HS-27A (cell line): Measurements from ENCODE around the gene OR13A1.
"Not testable (repeated sequence)": the region's sequence is repeated elsewhere in the genome, so short reads cannot be mapped to it uniquely, and the experiment has no call there.

Experiments
- DNase-seq: peaks from one replicate; pipeline ENCODE4 v3.0.0-alpha.2; 2012; ENCODE audit warnings: low read depth, missing footprints

Gene OR13A1, protein sequence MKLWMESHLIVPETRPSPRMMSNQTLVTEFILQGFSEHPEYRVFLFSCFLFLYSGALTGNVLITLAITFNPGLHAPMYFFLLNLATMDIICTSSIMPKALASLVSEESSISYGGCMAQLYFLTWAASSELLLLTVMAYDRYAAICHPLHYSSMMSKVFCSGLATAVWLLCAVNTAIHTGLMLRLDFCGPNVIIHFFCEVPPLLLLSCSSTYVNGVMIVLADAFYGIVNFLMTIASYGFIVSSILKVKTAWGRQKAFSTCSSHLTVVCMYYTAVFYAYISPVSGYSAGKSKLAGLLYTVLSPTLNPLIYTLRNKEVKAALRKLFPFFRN

GRCh38 chr10:45315508-45315907 is at the start of gene OR13A1:
Gene OR13A1, minus strand, starts transcription at chr10:45315608. Its CDS starts 11,186 bp downstream, at chr10:45304422.
- DNase-seq = no peak

DNA sequence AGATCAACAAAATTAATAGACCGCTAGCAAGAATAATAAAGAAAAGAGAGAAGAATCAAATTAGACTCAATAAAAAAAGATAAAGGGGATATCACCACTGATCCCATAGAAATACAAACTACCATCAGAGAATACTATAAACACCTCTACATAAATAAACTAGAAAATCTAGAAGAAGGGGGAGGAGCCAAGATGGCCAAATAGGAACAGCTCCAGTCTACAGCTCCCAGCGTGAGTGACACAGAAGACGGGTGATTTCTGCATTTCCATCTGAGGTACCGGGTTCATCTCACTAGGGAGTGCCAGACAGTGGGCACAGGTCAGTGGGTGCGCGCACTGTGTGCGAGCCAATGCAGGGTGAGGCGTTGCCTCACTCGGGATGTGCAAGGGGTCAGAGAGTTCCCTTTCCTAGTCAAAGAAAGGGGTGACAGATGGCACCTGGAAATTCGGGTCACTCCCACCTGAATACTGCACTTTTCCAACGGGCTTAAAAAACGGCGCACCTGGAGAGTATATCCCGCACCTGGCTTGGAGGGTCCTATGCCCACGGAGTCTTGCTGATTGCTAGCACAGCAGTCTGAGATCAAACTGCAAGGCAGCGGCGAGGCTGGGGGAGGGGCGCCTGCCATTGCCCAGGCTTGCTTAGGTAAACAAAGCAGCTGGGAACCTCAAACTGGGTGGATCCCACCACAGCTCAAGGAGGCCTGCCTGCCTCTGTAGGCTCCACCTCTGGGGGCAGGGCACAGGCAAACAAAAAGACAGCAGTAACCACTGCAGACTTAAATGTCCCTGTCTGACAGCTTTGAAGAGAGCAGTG is 46.8 kb upstream of the OR13A1 start:
- not testable (repeated sequence) for DNase-seq

GRCh38 chr10:45358961-45359360 is 43.6 kb upstream of the OR13A1 start:
- DNase-seq = not testable (repeated sequence)

DNA sequence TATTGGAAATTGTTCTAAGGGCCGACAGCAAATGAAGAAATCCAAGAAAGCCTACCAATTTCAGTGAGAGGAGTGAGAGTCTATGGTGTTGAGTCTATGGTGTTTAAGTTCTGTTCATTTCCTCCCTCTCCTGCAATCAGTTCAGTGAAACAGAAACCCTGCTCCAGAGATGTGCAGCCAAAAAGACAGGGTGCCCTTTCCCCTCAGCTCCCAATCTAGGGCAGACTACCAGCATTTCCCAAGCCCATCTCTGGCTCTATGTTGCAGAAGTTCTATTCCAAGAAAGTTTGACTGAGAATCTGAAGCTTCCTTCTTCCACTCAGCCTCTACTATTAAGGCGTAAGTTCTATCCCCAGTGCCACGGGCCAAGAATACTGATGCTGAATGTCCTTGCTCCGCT is 40.1 kb upstream of the OR13A1 start:
- no peak for DNase-seq

DNA sequence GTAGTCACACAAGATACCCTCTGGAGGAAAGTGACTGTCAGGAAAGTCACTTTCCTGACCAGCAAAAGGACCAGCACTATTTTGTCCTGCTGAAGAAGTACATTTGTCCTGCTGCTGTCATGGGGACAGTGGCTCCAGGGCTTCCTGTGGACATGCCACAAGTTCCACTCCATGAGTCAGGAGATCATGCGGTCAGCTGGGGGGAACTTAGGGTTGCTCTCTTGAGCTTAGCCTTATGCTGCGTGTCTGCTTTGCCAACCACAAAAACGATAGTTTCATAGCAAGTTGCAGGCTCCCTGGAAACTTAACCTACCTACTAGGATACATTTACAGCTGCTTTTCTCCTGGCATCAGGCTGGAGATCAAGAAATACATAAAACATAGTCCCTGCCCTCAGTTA is 38.9 kb upstream of the OR13A1 start:
- DNase-seq = no peak

GRCh38 chr10:45353186-45353585 is 37.8 kb upstream of the OR13A1 start:
- no peak for DNase-seq

- DNase-seq = not testable (repeated sequence)
Measured at GRCh38 chr10:45348196-45348765, 32.9 kb upstream of the OR13A1 start.

- DNase-seq = not testable (repeated sequence)
Measured at GRCh38 chr10:45347464-45347863, 32.1 kb upstream of the OR13A1 start.

- not testable (repeated sequence) for DNase-seq
Measured at GRCh38 chr10:45346652-45347335, 31.4 kb upstream of the OR13A1 start.

GRCh38 chr10:45340420-45340819 is 25.0 kb upstream of the OR13A1 start:
- DNase-seq = not testable (repeated sequence)

DNA sequence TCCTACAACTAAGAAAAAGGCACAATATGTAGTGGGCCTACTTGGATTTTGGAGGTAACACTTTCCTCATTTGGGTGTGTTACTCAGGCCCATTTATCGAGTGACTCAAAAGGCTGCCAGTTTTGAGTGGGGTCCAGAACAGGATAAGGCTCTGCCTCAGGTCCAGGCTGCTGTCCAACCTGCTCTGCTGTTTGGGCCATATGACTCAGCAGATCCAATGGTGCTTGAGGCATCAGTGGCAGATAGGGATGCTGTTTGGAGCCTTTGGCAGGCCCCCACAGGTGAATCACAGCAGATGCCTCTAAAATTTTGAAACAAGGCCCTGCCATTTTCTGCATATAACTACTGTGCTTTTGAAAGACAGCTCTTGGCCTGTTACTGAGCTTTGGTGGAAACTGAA is 24.5 kb upstream of the OR13A1 start:
- DNase-seq = no peak

DNA sequence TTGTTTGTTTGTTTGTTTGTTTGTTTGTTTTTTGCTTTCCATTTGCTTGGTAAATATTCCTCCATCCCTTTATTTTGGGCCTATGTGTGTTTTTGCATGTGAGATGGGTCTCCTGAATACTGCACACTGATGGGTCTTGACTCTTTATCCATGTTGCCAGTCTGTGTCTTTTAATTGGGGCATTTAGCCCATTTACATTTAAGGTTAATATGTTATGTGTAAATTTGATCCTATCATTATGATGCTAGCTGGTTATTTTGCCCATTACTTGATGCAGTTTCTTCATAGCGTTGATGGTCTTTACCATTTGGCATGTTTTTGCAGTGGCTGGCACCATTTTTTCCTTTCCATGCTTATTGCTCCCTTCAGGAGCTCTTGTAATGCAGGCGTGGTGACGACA is 16.4 kb upstream of the OR13A1 start:
- not testable (repeated sequence) for DNase-seq

- DNase-seq = not testable (repeated sequence)
Measured at GRCh38 chr10:45326864-45327263, 11.5 kb upstream of the OR13A1 start.

DNA sequence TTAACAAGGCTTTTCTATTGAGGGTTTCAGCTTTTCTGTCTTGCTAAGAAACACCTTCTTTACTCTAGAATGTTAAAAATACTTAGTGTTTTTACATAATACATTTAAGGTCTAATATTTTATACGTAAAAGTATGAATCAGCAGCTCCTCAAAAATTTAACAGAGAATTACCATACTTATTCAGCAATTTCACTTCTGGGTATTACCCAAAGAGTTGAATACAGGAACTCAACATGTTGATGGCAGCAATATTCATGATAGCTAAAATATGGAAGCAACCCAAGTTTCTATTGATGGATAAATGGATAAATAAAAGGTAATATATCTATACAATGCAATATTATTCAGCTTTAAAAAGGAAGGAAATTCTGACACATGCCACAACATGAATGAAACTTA is 9.7 kb upstream of the OR13A1 start:
- DNase-seq = no peak

- DNase-seq = no peak
Measured at GRCh38 chr10:45319702-45320101, 4.3 kb upstream of the OR13A1 start.

DNA sequence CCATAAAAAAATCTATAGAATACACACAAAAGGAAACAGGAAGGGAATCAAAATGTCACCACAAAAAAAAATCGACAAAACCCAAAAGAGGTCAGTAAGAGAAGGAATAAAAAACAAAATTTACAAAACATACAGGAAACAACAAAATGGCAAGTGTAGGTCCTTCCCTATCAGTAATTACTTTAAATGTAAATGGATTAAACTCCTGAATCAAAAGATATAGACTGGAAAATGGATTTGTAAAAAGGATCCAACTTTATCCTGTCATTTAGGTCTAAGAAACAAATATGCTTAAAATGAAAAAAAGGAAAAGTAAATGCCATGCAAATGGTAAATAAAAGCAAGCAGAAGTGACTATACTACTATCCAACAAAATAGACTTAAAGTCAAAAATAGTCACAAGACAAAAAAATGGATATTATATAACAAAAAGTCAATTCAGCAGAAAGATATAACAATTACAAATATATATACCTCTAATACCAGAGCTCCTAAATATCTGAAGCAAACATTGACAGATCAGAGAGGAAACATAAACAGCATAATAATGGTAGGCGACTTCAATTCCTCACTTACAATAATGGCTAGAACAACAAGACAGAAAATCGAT is 2.0 kb downstream of the OR13A1 start:
- DNase-seq = no peak

DNA sequence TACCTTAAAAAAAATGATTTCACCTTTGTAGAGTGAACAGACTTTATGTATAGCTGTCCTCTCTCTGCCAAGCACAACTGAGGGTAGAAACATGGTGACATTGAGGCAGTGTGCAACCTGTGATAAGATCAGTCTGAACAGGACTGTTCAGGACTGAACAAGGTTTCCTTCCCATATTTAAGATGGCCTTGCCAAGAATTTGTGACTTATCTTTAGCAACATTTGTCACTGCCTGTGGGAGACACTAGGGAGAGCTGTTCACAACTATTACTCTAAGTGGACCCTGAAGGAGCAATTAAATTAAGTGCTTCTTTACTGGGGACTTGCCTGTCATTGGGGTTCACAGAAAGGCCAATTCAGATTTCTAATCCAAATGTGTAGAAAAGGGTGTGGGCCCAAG is 6.7 kb downstream of the OR13A1 start:
- no peak for DNase-seq

GRCh38 chr10:45302573-45302972 is 12.8 kb downstream of the OR13A1 start:
- DNase-seq = no peak

DNA sequence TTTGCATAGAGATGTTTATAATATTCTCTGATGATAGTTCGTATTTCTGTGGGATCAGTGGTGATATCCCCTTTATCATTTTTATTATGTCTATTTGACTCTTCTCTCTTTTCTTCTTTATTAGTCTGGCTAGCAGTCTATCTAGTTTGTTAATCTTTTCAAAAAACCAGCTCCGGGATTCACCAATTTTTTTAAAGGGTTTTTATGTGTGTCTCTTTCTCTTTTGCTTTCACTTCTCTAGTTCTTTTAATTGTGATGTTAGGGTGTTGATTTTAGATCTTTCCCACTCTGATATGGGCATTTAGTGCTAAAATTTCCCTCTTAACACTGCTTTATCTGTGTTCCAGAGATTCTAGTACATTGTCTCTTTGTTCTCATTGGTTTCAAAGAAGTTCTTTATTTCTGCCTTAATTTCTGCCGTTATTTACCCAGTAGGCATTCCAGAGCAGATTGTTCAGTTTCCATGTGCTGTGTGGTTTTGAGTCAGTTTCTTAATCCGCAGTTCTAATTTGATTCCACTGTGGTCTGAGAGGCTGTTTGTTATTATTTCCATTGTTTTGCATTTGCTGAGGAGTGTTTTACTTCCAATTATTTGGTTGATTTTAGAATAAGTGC is 17.0 kb downstream of the OR13A1 start:
- not testable (repeated sequence) for DNase-seq

DNA sequence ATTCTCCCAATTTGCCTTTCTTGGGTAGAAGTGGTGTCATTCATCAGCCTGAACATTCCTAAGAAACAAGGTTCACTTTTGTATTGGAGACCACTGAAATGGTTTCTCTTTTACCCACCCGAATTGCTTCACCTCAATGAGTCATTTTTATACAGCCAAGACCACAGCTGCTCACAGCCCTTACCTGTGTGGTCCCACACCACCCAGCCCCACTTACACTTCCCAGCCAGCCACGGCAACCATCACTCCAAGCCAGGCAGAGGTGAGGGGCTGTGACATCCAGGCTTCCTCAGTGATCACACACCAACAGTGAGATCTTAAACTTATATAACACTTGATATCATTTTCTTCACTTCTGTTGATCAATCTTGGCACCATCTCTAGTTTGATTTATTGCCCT is 20.7 kb downstream of the OR13A1 start:
- no peak for DNase-seq

- no peak for DNase-seq
Measured at GRCh38 chr10:45286980-45287379, 28.4 kb downstream of the OR13A1 start.
